ENCODE results near the gene DDR2. TPM values are rescaled to one million over a fixed set of nuclear protein-coding genes. Genes with fewer than 3 reads are reported as not detected.

Gene DDR2
- total RNA-seq, 1 experiment from 2014 or later, result 0.52 TPM

GRCh38 chr1:162666006-162666645 lies 33.9 kb downstream of the DDR2 start:
- H4K91ac ChIP-seq (ENCODE audit: insufficient read length, low read depth, low read length), result no peak overlapping the region
- no peak overlapping the region for H4K8ac ChIP-seq (replicated peaks; ENCODE audit: insufficient read length, low read depth, low read length)
- no peak overlapping the region for H2BK20ac ChIP-seq (ENCODE audit: low read depth, low read length, poor library complexity, severe bottlenecking)
- H3K18ac ChIP-seq (ENCODE audit: insufficient read length, low read depth, low read length), result no peak overlapping the region
- no peak overlapping the region; a peak in 1 of 7 replicates for H3K27ac Mint-ChIP-seq
- no peak overlapping the region for H3T11ph ChIP-seq (ENCODE audit: low read length)
- no peak overlapping the region for H3K27ac ChIP-seq (ENCODE audit: insufficient read length, low read depth, low read length)
- H3K4me2 ChIP-seq (ENCODE audit: insufficient read depth, insufficient read length, low read length), result no peak overlapping the region
- H2BK12ac ChIP-seq (ENCODE audit: insufficient read length, low read depth, low read length), result no peak overlapping the region
- no peaks in the 10 kb centered on the region for H3K27me3 ChIP-seq (ENCODE audit: insufficient read depth, low read length)
- no CpG with 5 or more reads among the region's 5 CpGs for WGBS (ENCODE audit: extremely low coverage, insufficient read length, low lambda C conversion rate)
- H3K23ac ChIP-seq (ENCODE audit: insufficient read length, low read depth, low read length), result no peak overlapping the region
- no peak overlapping the region for H3K4me3 Mint-ChIP-seq
- no peaks in the 10 kb centered on the region for H3K9me3 ChIP-seq (ENCODE audit: control insufficient read depth, low read depth, low read length)
- DNase-seq, result no peak
- no peak overlapping the region for H2BK120ac ChIP-seq (ENCODE audit: low read depth, low read length, poor library complexity, severe bottlenecking)
- no peaks in the 10 kb centered on the region for H3K27me3 Mint-ChIP-seq (ENCODE audit: low read depth)
- H4K5ac ChIP-seq (ENCODE audit: insufficient read length, low read depth, low read length), result no peak overlapping the region
- H3K4me1 Mint-ChIP-seq, result 0 out of 4 replicates have a peak, but pooled peaks cover 0 to 3% of the 10 kb centered on the region in 2 experiments
- H3K56ac ChIP-seq (ENCODE audit: insufficient read length, low read depth, low read length), result no peak overlapping the region
- no peak overlapping the region for H3K4ac ChIP-seq (ENCODE audit: low read depth, low read length)
- no peak overlapping the region for H3K14ac ChIP-seq (ENCODE audit: insufficient read depth, low read length)
- no peak overlapping the region for H2AFZ ChIP-seq (ENCODE audit: low read length)
- H2BK15ac ChIP-seq (ENCODE audit: low read depth, low read length), result no peak overlapping the region
- H4K20me1 ChIP-seq (ENCODE audit: control insufficient read depth, insufficient read depth, insufficient read length), result no peaks in the 10 kb centered on the region
- no peaks in the 10 kb centered on the region for H3K9me3 Mint-ChIP-seq
- no peak overlapping the region for H3K9ac ChIP-seq (ENCODE audit: extremely low read depth, insufficient read length, low read length)
- no peaks in the 10 kb centered on the region for H3K79me2 ChIP-seq (ENCODE audit: insufficient read depth, low read length)
- H3K79me1 ChIP-seq (ENCODE audit: insufficient read depth, low read depth, low read length, poor library complexity, severe bottlenecking), result no peaks in the 10 kb centered on the region
- no peaks in the 10 kb centered on the region for H3K23me2 ChIP-seq (ENCODE audit: insufficient read length, low read depth, low read length, poor library complexity, severe bottlenecking)
- H3K4me1 ChIP-seq (ENCODE audit: insufficient read depth, low read length), result no peaks in the 10 kb centered on the region
- no peak for TF ChIP-seq CTCF (conservative IDR thresholded peaks at IDR 0.05)
- no peak overlapping the region for H2BK5ac ChIP-seq (ENCODE audit: insufficient read length, low read length)
- H3K36me3 Mint-ChIP-seq (ENCODE audit: insufficient read depth in 1 of 3, low read depth in 3 of 3), result no peaks in the 10 kb centered on the region
- no peak overlapping the region for H2AK5ac ChIP-seq (ENCODE audit: insufficient read length, low read length)
